ENCODE results near the gene INPP5K. TPM values are rescaled to one million over a fixed set of nuclear protein-coding genes. Genes with fewer than 3 reads are reported as not detected.

Gene INPP5K
- total and polyA plus RNA-seq, 2 donors, result 20.6 to 46.7 TPM

DNA sequence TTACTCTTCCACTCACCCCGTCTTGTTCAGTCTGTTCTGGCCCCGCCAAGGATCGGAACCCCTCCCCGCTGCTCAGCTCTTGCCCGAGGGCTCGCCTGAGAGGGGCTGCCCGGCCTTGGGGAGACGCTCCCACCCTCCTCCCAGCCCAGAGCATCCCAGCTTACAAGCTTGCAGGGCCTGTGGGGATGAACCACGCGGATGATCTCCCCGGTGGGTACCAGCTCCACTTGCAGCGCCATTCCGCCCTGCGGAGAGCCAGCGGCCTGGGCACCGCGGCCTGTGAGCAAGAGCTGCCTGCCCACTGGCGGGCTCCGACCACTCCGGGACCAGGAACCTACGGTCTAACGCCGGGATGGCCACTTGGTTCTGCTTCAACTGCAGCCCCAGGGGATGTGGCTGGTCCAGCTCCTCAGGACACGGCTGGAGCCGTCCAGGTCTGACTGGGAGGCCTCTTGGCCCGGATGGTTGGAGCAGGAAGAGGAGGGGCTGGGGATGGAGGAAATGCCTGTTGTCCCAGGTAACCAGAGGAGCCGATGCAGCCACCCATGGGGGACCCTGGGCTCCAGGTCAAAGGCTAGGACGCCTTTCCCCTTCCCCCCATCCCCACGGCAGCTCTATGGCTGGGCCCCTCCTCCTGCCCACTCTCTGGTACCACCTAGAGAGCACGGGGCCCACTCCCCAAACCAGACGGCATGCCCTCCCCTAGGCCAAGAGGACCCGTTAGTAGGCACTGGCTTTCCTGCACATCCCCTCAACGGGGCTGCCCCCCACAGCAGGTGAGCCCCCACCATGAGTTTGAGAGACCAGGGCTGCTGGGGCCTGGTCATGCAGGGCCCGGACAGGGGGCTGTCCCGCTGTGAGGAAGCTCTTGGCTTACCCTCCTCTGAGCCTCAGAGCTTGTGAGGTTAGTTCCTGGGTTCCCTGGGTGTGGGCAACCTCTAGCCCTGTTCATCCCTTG lies 23.9 kb downstream of the INPP5K start, which contains the start of gene MYO1C:
Gene MYO1C (minus strand): TSS at position 438 of the 958 bp plus-strand sequence. CDS start 199 bp downstream, at position 239.
- Histone ChIP-seq H3K36me3 (ENCODE audit: control insufficient read depth in 2 of 2, insufficient read depth in 2 of 2, low read length in 1 of 2) (peaks cover 22 to 36% of the 10 kb centered on the region in 2 donors), H3K9me3 (ENCODE audit: control insufficient read depth in 2 of 2, insufficient read depth in 1 of 2, low read length in 1 of 2) (peaks cover 0 to 6% of the 10 kb centered on the region in 2 donors), H3K4me1 (ENCODE audit: control insufficient read depth in 2 of 2, insufficient read depth in 2 of 2, low read length in 2 of 2) (peaks cover 15 to 36% of the 10 kb centered on the region in 2 donors), H3K27ac (ENCODE audit: low read depth in 1 of 2, low read length in 1 of 2) (peak within 1 kb of the TSS in 1 of 2 donors; percentile 8), H3K27me3 (ENCODE audit: control insufficient read depth in 2 of 2, insufficient read depth in 1 of 2, low read length in 1 of 2) (peaks cover 21 to 60% of the 10 kb centered on the region in 2 donors), H3K4me3 (ENCODE audit: low read length in 2 of 2) (peak within 1 kb of the TSS; percentile 30 to 78)
- DNase-seq (ENCODE audit: low read depth in 6 of 9, low spot score in 9 of 9), result no peak
- WGBS, result 62% methylated on average over 35 of the region's 35 CpGs

DNA sequence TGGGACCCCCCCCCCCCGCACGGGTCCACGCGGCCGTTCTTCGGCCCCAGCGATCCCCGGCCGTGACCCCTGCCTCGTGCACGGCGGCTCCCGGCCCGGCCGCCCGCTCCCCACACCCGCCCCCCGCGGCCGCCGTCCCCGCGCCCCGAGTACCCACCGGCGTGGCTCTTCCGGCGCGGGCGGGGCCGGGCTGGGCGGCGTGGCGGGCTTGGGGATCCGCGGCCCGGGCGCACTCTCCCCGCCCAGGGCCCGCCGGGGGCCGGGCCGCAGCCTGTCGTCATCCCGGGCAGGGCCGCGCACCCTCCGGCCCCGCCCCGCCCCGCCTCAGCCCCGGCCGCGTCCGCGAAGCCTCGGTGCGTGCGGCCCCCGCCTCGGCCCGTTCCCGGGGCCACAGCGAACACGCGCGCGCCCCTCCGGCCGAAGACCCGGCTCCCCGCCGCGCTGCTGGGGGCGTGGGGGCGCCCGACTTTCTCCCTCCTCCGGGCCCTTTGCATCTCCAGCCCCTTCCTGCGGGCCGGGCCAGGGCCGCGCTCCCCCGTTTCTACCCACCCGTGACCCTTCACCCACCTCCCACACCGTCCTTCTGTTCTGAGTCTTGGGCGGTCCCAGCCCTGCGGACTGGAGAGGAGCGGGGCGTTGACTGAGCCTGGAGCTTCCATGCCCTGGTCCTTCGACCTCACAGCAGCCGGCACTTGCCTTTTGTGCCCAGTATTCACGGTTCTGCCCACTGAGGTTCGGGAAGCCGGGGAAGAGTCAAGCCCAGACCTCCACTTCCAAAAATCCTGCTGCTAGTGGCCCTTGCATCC lies 24.8 kb downstream of the INPP5K start:
- Histone ChIP-seq H3K27me3 (ENCODE audit: control insufficient read depth in 2 of 2, insufficient read depth in 1 of 2, low read length in 1 of 2) (peaks cover 24 to 69% of the 10 kb centered on the region in 2 donors), H3K4me3 (ENCODE audit: low read length in 2 of 2) (peak overlapping the region; percentile 49 to 78), H3K27ac (ENCODE audit: low read depth in 1 of 2, low read length in 1 of 2) (peak overlapping the region in 1 of 2 donors; percentile 72), H3K4me1 (ENCODE audit: control insufficient read depth in 2 of 2, insufficient read depth in 2 of 2, low read length in 2 of 2) (peaks cover 15 to 44% of the 10 kb centered on the region in 2 donors), H3K36me3 (ENCODE audit: control insufficient read depth in 2 of 2, insufficient read depth in 2 of 2, low read length in 1 of 2) (peaks cover 19 to 28% of the 10 kb centered on the region in 2 donors), H3K9me3 (ENCODE audit: control insufficient read depth in 2 of 2, insufficient read depth in 1 of 2, low read length in 1 of 2) (peaks cover 0 to 14% of the 10 kb centered on the region in 2 donors)
- WGBS, result 3% methylated on average over 94 of the region's 94 CpGs
- no peak for DNase-seq (ENCODE audit: low read depth in 6 of 9, low spot score in 9 of 9)

DNA sequence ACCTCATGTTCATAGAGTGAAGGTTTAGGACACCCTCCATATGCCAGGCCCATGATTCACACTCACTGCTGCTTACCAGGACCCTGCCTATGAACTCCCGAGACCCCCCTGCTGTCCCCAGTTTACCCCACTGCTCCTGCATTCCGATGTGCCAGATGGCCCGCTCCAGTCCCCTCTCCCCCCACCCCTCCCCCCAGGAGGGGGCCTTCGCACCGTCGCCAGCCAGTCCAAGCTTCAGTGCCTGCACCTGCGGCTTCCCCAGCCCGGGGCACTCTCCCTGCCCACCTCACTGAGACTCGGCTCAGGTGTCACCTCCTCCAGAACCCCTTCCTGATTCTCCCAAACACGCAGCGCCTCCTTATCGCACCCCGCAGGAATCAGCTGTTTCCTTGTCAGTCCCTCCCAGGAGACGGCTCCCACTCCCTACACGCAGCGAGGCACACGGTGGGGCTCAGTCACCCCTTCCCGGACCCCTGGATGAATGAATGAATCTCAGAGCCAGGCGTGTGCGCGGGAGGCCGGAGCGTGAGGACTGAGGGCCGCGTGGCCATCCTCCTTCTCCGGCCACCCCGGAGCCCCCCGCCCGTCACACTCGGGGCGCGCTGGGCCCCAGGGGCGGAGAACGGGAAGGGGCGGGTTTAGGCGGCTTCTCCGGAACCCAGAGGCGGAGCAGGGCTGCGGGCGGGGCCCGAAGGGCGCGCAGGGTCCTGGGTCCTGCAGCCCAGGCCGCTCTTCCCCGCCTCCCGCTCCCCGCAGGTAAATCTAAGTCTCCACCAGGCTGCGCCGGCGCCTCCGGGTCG lies 25.6 kb downstream of the INPP5K start:
- H3K27ac ChIP-seq (ENCODE audit: low read depth in 1 of 2, low read length in 1 of 2), result peak overlapping the region; percentile 7 to 72
- WGBS, result 1% methylated on average over 52 of the region's 52 CpGs
- peaks cover 11 to 20% of the 10 kb centered on the region in 2 donors for H3K36me3 ChIP-seq (ENCODE audit: control insufficient read depth in 2 of 2, insufficient read depth in 2 of 2, low read length in 1 of 2)
- H3K9me3 ChIP-seq (ENCODE audit: control insufficient read depth in 2 of 2, insufficient read depth in 1 of 2, low read length in 1 of 2), result peaks cover 0 to 14% of the 10 kb centered on the region in 2 donors
- peaks cover 30 to 77% of the 10 kb centered on the region in 2 donors for H3K27me3 ChIP-seq (ENCODE audit: control insufficient read depth in 2 of 2, insufficient read depth in 1 of 2, low read length in 1 of 2)
- peak overlapping the region; percentile 49 to 78 for H3K4me3 ChIP-seq (ENCODE audit: low read length in 2 of 2)
- peaks cover 15 to 52% of the 10 kb centered on the region in 2 donors for H3K4me1 ChIP-seq (ENCODE audit: control insufficient read depth in 2 of 2, insufficient read depth in 2 of 2, low read length in 2 of 2)
- peak in 2 of 9 donors; percentile 33 to 60 for DNase-seq (ENCODE audit: low read depth in 6 of 9, low spot score in 9 of 9)

DNA sequence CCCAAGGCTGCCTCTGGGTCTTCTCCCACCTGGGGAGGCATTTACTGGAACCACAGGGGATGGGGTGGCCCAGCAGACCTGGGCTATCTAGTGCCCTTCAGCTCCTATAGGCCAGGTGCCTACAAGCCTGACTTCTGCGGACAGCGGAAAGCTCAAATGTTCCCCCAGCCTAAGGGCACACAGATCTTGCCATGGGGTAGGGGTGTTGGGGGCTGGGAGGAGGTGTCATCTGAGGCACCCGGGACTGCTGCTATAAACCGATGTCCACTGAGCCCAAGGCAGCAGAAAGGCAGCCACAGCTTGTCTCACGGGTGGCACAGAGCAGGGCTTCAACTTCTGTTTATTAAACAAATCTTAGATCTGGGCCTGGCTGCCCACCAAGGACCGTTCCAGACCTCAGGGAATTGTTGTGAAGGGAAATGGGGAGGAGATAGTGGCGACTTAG lies 27.6 kb downstream of the INPP5K start:
- Histone ChIP-seq H3K27me3 (ENCODE audit: control insufficient read depth in 2 of 2, insufficient read depth in 1 of 2, low read length in 1 of 2) (peaks cover 30 to 95% of the 10 kb centered on the region in 2 donors), H3K4me3 (ENCODE audit: low read length in 2 of 2) (no peak overlapping the region), H3K4me1 (ENCODE audit: control insufficient read depth in 2 of 2, insufficient read depth in 2 of 2, low read length in 2 of 2) (peaks cover 19 to 64% of the 10 kb centered on the region in 2 donors), H3K27ac (ENCODE audit: low read depth in 1 of 2, low read length in 1 of 2) (no peak overlapping the region), H3K36me3 (ENCODE audit: control insufficient read depth in 2 of 2, insufficient read depth in 2 of 2, low read length in 1 of 2) (peaks cover 0 to 1% of the 10 kb centered on the region in 2 donors), H3K9me3 (ENCODE audit: control insufficient read depth in 2 of 2, insufficient read depth in 1 of 2, low read length in 1 of 2) (peaks cover 0 to 14% of the 10 kb centered on the region in 2 donors)
- WGBS, result 94% methylated on average over 7 of the region's 7 CpGs
- no peak for DNase-seq (ENCODE audit: low read depth in 6 of 9, low spot score in 9 of 9)

DNA sequence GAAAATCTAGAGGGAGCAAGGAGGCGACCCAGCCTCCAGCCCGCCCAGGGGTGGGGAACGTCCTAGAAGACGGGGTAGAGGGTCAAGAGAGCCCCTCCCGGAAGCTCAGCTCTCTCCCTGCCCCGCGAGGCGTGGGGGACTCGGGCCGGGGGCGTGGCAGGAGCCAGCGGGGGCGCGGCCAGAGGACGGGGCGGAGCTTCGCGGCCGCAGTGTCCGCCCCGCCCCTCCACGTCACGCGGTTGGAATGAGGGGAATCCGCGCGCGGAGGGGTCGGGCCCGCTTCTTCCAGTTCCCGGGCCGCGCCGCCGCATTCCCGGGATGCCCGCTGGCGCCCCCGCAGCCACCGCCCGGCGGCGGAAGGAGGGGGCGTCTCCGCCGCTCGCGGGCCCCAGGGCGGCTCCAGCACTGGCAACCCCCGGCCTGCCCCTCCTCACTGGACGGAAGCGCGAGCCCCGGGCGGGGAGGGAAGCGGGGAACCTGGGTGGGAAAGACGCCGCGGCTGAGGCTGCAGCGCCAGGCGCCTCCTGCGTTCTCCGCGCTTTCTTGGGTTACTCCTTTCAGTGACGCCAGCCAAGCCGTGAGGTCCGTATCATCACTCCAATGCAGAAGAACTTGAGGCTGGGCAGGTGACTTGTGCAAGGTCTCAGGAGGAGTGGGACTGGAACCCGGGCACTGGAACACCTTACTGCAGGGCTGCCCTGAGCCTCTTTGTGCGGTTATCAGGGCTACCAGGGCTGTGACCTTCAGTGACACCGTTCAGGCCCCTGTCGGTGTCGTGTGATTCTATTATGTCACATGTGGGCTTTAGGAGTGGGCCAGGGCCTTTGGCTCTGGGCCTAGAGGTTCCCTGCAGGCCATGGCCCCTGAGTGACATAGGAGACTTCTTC lies 28.2 kb downstream of the INPP5K start:
- H3K27me3 ChIP-seq (ENCODE audit: control insufficient read depth in 2 of 2, insufficient read depth in 1 of 2, low read length in 1 of 2), result peaks cover 30 to 91% of the 10 kb centered on the region in 2 donors
- 7% methylated on average over 72 of the region's 72 CpGs for WGBS
- peaks cover 0 to 14% of the 10 kb centered on the region in 2 donors for H3K9me3 ChIP-seq (ENCODE audit: control insufficient read depth in 2 of 2, insufficient read depth in 1 of 2, low read length in 1 of 2)
- peak in 5 of 9 donors; percentile 36 to 64 (median 54) for DNase-seq (ENCODE audit: low read depth in 6 of 9, low spot score in 9 of 9)
- peak overlapping the region; percentile 34 to 55 for H3K4me3 ChIP-seq (ENCODE audit: low read length in 2 of 2)
- peaks cover 0 to under 1% of the 10 kb centered on the region in 2 donors for H3K36me3 ChIP-seq (ENCODE audit: control insufficient read depth in 2 of 2, insufficient read depth in 2 of 2, low read length in 1 of 2)
- H3K4me1 ChIP-seq (ENCODE audit: control insufficient read depth in 2 of 2, insufficient read depth in 2 of 2, low read length in 2 of 2), result peaks cover 19 to 62% of the 10 kb centered on the region in 2 donors
- peak overlapping the region; percentile 19 to 62 for H3K27ac ChIP-seq (ENCODE audit: low read depth in 1 of 2, low read length in 1 of 2)

DNA sequence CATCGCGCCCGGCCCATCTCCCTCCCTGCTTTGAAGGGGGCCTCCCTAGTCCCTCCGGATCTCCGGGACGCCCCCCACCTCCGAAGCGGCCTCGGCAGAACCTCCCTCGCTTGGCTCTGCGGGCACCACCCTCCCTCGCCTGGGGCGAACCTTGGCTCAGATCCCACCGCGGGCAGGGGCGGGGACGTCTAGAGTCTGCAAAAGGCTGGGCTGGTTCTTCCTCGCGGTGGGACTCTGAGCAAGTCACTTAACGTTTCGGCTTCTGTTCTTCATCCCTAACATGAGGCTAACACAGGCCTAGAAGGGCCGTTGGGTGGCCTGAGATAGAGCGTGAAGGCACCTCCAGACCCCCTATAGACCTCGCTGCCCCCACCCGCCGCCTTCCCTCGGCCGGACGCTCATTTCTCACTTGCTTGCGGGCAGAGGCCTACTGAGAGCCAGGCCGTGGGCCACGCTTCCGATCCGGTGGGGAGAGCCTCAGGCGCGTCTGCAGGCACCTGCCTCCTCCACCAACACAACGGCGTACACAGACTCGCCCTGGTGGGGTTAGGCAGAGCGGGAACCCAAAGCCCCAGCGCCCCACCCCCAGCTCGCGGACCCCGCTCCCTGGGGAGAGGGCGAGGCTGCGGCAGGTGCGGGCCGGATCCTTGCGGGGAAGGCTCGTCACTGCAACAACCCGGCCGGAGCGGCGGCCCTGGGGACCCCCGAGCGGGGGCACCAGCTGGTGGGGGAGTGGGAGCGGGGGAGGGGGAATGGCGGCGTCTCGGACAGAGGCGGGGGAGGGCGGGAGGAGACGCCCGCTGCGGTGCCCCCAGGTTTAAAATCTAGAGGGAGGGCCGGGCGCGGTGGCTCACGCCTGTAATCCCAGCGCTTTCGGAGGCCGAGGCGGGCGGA lies 29.4 kb downstream of the INPP5K start:
- peak overlapping the region; percentile 56 to 82 for H3K27ac ChIP-seq (ENCODE audit: low read depth in 1 of 2, low read length in 1 of 2)
- H3K36me3 ChIP-seq (ENCODE audit: control insufficient read depth in 2 of 2, insufficient read depth in 2 of 2, low read length in 1 of 2), result peaks cover 0 to 2% of the 10 kb centered on the region in 2 donors
- peak in 2 of 9 donors; percentile 37 to 65 for DNase-seq (ENCODE audit: low read depth in 6 of 9, low spot score in 9 of 9)
- peak overlapping the region; percentile 8 to 55 for H3K4me3 ChIP-seq (ENCODE audit: low read length in 2 of 2)
- H3K9me3 ChIP-seq (ENCODE audit: control insufficient read depth in 2 of 2, insufficient read depth in 1 of 2, low read length in 1 of 2), result peaks cover 0 to 12% of the 10 kb centered on the region in 2 donors
- H3K4me1 ChIP-seq (ENCODE audit: control insufficient read depth in 2 of 2, insufficient read depth in 2 of 2, low read length in 2 of 2), result peaks cover 19 to 50% of the 10 kb centered on the region in 2 donors
- peaks cover 22 to 85% of the 10 kb centered on the region in 2 donors for H3K27me3 ChIP-seq (ENCODE audit: control insufficient read depth in 2 of 2, insufficient read depth in 1 of 2, low read length in 1 of 2)
- WGBS, result 2% methylated on average over 74 of the region's 74 CpGs

Data from thymus (tissue), 11 donors.